ENCODE results near the gene C11orf52. TPM values are rescaled to one million over a fixed set of nuclear protein-coding genes. Genes with fewer than 3 reads are reported as not detected.

The C11orf52 gene
- total RNA-seq, 1 donor from 2014 or later, result not detected

DNA sequence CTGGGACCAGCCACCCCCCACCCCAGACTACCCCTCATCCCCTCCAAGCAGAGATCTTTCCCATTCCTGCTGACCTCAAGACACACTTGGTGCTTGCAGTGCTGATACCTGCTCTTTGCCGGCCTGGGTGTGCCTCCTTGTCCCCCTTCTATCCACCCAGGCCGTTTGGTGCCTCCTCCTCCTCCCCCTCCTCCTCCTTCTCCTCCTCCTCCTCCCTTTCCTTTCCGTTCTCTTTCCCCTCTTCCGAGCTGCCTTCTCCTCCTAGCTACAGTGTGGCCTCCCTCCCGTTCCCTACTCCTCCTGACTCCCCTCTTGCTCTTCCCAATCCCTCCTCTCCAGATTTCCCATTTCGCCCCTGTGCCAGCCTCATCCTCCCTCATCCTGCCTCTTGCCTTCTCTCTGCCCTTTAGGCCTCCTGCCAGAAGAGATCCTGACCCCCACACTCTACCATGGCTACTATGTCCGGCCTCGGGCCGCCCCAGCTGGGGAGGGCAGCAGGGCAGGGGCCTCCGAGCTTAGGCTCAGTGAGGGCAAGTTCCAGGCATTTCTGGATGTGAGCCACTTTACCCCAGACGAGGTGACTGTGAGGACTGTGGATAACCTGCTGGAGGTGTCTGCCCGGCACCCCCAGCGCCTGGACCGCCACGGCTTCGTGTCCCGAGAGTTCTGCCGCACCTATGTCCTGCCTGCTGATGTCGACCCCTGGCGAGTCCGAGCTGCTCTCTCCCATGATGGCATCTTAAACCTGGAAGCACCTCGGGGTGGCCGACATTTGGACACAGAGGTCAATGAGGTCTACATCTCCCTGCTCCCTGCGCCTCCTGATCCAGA, 5.5 kb upstream of the C11orf52 start:
- Mint-ChIP-seq H3K9me3 (ENCODE audit: unreplicated experiment) (no peaks in the 10 kb centered on the region), H3K4me1 (ENCODE audit: low read depth, unreplicated experiment) (peaks cover 19% of the 10 kb centered on the region), H3K27ac (ENCODE audit: unreplicated experiment) (no peak overlapping the region), H3K4me3 (ENCODE audit: unreplicated experiment) (no peak overlapping the region), H3K36me3 (ENCODE audit: unreplicated experiment) (peaks cover 5% of the 10 kb centered on the region), H3K27me3 (ENCODE audit: unreplicated experiment) (no peaks in the 10 kb centered on the region)
- no peak for DNase-seq
- TF ChIP-seq CTCF (IDR thresholded peaks at IDR 0.05; ENCODE audit: partially characterized antibody, unreplicated experiment), result no peak

- Mint-ChIP-seq H3K27ac (ENCODE audit: unreplicated experiment) (no peak overlapping the region), H3K36me3 (ENCODE audit: unreplicated experiment) (peaks cover 5% of the 10 kb centered on the region), H3K4me3 (ENCODE audit: unreplicated experiment) (no peak overlapping the region), H3K4me1 (ENCODE audit: low read depth, unreplicated experiment) (peaks cover 19% of the 10 kb centered on the region), H3K27me3 (ENCODE audit: unreplicated experiment) (no peaks in the 10 kb centered on the region), H3K9me3 (ENCODE audit: unreplicated experiment) (no peaks in the 10 kb centered on the region)
- no peak for TF ChIP-seq CTCF (IDR thresholded peaks at IDR 0.05; ENCODE audit: partially characterized antibody, unreplicated experiment)
- DNase-seq, result no peak
These were observed 4.7 kb upstream of the C11orf52 start for GRCh38 chr11:111913997-111914396.

- peak overlapping the region; percentile 1 for H3K4me3 Mint-ChIP-seq (ENCODE audit: unreplicated experiment)
- no peaks in the 10 kb centered on the region for H3K9me3 Mint-ChIP-seq (ENCODE audit: unreplicated experiment)
- H3K4me1 Mint-ChIP-seq (ENCODE audit: low read depth, unreplicated experiment), result peaks cover 6% of the 10 kb centered on the region
- TF ChIP-seq CTCF (IDR thresholded peaks at IDR 0.05; ENCODE audit: partially characterized antibody, unreplicated experiment), result no peak
- no peaks in the 10 kb centered on the region for H3K27me3 Mint-ChIP-seq (ENCODE audit: unreplicated experiment)
- no peaks in the 10 kb centered on the region for H3K36me3 Mint-ChIP-seq (ENCODE audit: unreplicated experiment)
- DNase-seq, result no peak
- no peak overlapping the region for H3K27ac Mint-ChIP-seq (ENCODE audit: unreplicated experiment)
These were observed 1.9 kb upstream of the C11orf52 start for GRCh38 chr11:111916768-111917167.

DNA sequence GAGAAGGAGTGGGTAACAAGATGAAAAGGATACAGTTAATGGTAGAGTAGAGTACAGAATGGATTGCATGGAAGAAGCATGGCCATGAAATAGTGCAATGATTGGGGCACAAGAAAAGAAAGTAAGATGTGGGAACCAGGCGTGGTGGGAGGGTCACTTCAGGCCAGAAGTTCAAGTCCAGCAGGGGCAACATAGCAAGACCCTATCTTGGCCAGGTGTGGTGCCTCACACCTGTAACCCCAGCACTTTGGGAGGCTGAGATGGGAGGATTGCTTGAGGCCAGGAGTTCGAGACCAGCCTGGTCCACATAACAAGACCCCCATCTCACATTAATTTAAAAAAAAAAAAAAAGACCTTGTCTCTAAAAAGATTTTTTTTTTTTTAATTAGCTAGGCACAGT, 1.4 kb upstream of the C11orf52 start:
- H3K4me3 Mint-ChIP-seq (ENCODE audit: unreplicated experiment), result peak overlapping the region; percentile 1
- H3K27ac Mint-ChIP-seq (ENCODE audit: unreplicated experiment), result no peak overlapping the region
- no peaks in the 10 kb centered on the region for H3K27me3 Mint-ChIP-seq (ENCODE audit: unreplicated experiment)
- H3K9me3 Mint-ChIP-seq (ENCODE audit: unreplicated experiment), result no peaks in the 10 kb centered on the region
- H3K4me1 Mint-ChIP-seq (ENCODE audit: low read depth, unreplicated experiment), result peaks cover under 1% of the 10 kb centered on the region
- no peak for DNase-seq
- no peaks in the 10 kb centered on the region for H3K36me3 Mint-ChIP-seq (ENCODE audit: unreplicated experiment)
- TF ChIP-seq CTCF (IDR thresholded peaks at IDR 0.05; ENCODE audit: partially characterized antibody, unreplicated experiment), result no peak

DNA sequence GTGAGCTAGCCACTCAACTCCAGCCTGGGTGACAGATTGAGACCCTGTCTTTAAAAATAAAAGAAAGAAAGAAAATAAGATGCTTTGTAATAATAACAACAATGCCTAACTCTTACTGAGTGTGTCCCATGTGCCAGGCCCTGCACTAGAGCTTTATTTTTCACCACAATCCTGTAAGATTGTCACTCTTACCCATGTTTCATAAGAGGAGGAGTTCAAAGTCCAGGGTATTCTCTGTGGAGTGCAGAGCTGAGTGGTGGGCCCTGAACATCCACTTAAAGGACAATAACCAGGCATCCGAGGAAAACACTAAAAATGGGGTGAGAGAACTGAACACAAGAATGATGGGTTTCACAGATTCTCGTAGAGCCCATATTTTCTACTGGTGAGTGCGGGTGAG, 925 bp upstream of the C11orf52 start:
- H3K4me3 Mint-ChIP-seq (ENCODE audit: unreplicated experiment), result no peak overlapping the region
- no peak for TF ChIP-seq CTCF (IDR thresholded peaks at IDR 0.05; ENCODE audit: partially characterized antibody, unreplicated experiment)
- no peaks in the 10 kb centered on the region for H3K36me3 Mint-ChIP-seq (ENCODE audit: unreplicated experiment)
- no peak for DNase-seq
- H3K9me3 Mint-ChIP-seq (ENCODE audit: unreplicated experiment), result no peaks in the 10 kb centered on the region
- no peaks in the 10 kb centered on the region for H3K4me1 Mint-ChIP-seq (ENCODE audit: low read depth, unreplicated experiment)
- no peak overlapping the region for H3K27ac Mint-ChIP-seq (ENCODE audit: unreplicated experiment)
- H3K27me3 Mint-ChIP-seq (ENCODE audit: unreplicated experiment), result no peaks in the 10 kb centered on the region
